Ovary (tissue), 9 donors: Measurements from ENCODE around the gene ZDHHC22. TPM values are rescaled to one million over a fixed set of nuclear protein-coding genes. Genes with fewer than 3 reads are reported as not detected.

Experiments used
- DNase-seq, 5 donors: peaks; one replicate each; pipeline ENCODE4 v3.0.0-alpha.2; 2019 to 2020
- H3K27ac ChIP-seq, 2 donors: fragments of 200-600 bp; one replicate each; pipeline versions ENCODE4 v1.5.1 to v1.8.0; 2019 to 2022
- H3K27me3 ChIP-seq: fragments of 200-600 bp; one replicate; pipeline ENCODE4 v1.8.0; 2022
- H3K36me3 ChIP-seq: fragments of 200-600 bp; sonication (generic); one replicate; pipeline ENCODE4 v1.5.1; 2019
- H3K4me1 ChIP-seq: one replicate; pipeline ENCODE4 v1.8.1; 2013; ENCODE audit warnings: mild to moderate bottlenecking, moderate library complexity; ENCODE audit not compliant: insufficient read depth
- H3K4me3 ChIP-seq: fragments of 200-600 bp; sonication (generic); one replicate; pipeline ENCODE4 v1.5.1; 2017
- H3K9me3 ChIP-seq, 2 donors: fragments of 200-600 bp in 1 of 2; sonication (generic) in 1 of 2; one replicate each; pipeline versions ENCODE4 v1.5.1 to v1.8.1; 2013 to 2019; ENCODE audit warnings: mild to moderate bottlenecking in 1 of 2, moderate library complexity in 1 of 2
- EP300 ChIP-seq: sonication (generic); formaldehyde crosslinking; IDR thresholded peaks from one replicate; pipeline ENCODE4 v1.6.1; 2017; ENCODE audit warnings: antibody characterized with exemption
- POLR2A ChIP-seq: fragments of 450-650 bp; IDR thresholded peaks from one replicate; pipeline ENCODE4 v1.6.1; 2017; ENCODE audit warnings: antibody characterized with exemption, mild to moderate bottlenecking, moderate library complexity
- WGBS, 3 donors: extraction: QIAGEN DNeasy Blood & Tissue Kit in 1 of 3; methylation state at CpG; one replicate each; pipeline versions ENCODE4 v1.1.5 to v1.1.7; 2013 to 2017; 5-methylcytosine and 5-hydroxymethylcytosine counted together
- intact Hi-C, 4 donors: fragments of 100-400 bp; cut with DNase I; formaldehyde crosslinking; loops; one replicate each; pipeline versions ENCODE4 v1.11.0 to v1.15.1; 2022 to 2023
- polyA plus RNA-seq, 2 donors: library from polyadenylated mRNA; stranded (reverse); fragments of 200-250 nt in 1 of 2; fragments of 350-450 nt in 1 of 2; fragmentation: Illumina TruSeq in 1 of 2; extraction: RNeasy Lipid Tissue Mini Kit (QIAGEN cat#74804) in 1 of 2; gene quantifications; one replicate each; pipeline ENCODE4 v1.2.3, GENCODE V29; 2013 to 2014
- total RNA-seq, 7 donors: library from RNA; depleted of rRNA in 2 of 7; stranded (reverse); fragments of >200 nt in 2 of 7; fragmentation: NEBNext Ultra II Directional in 3 of 7; extraction: Animal tissue kit (Norgen Biotek cat#: 25700) in 3 of 7; gene quantifications; one replicate each; pipeline versions ENCODE4 v1.1.0 to v1.2.4, GENCODE V29; 2016 to 2023
- TF ChIP-seq, protein P1 (sequence below), 3 donors: fragments of 450-650 bp in 2 of 3; fragments of 200-600 bp in 1 of 3; IDR thresholded peaks; one replicate each; pipeline versions ENCODE4 v1.5.1 to v1.8.0; 2016 to 2022; ENCODE audit warnings: antibody characterized with exemption in 3 of 3, mild to moderate bottlenecking in 1 of 3
- donor health status: DM: no; HTN: no; CAD: no; lungs with moderate emphysema.
- donor health status: DM: no; HTN: no; CAD: no.
- donor health status: Bipolar disorder and iron deficiency.
- donor health status: DM: yes; HTN: yes; CAD: no.
- donor health status: DM: no; HTN: no; CAD: no.
- donor health status: DM: yes; HTN: yes; CAD: no.

The ZDHHC22 gene
- total and polyA plus RNA-seq, 9 donors: 0.02 TPM; not detected in 8

DNA sequence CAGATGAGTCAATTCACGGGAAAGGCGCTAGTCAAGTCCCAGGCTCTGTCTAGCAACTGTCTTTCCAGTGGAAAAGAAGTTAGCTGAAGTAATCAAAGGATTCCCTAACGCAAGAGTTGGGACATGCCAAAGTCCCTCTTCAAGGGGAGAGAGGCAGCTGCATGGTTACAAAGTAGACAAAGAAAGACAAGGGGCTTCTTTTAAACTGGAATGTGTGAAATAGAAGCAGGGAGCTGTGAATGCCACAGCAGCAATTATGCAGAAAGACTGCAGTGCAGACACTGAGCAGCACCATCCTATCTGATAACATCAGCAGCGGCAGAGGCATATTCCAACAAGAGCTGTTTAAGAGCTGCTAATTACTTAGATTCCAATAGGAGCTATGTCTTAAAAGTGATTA lies 56.1 kb downstream of the ZDHHC22 start:
- DNase-seq: no peak
- TF ChIP-seq POLR2A: no peak
- TF ChIP-seq, protein P1, sequence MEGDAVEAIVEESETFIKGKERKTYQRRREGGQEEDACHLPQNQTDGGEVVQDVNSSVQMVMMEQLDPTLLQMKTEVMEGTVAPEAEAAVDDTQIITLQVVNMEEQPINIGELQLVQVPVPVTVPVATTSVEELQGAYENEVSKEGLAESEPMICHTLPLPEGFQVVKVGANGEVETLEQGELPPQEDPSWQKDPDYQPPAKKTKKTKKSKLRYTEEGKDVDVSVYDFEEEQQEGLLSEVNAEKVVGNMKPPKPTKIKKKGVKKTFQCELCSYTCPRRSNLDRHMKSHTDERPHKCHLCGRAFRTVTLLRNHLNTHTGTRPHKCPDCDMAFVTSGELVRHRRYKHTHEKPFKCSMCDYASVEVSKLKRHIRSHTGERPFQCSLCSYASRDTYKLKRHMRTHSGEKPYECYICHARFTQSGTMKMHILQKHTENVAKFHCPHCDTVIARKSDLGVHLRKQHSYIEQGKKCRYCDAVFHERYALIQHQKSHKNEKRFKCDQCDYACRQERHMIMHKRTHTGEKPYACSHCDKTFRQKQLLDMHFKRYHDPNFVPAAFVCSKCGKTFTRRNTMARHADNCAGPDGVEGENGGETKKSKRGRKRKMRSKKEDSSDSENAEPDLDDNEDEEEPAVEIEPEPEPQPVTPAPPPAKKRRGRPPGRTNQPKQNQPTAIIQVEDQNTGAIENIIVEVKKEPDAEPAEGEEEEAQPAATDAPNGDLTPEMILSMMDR (IDR thresholded peaks at IDR 0.05): no peak
- TF ChIP-seq EP300: no peak
- no peaks in the 10 kb centered on the region for H3K27me3 ChIP-seq
- intact Hi-C loops: no loop called here
- no peak overlapping the region for H3K27ac ChIP-seq
- no peak overlapping the region for H3K4me3 ChIP-seq
- H3K4me1 ChIP-seq: no peaks in the 10 kb centered on the region
- H3K9me3 ChIP-seq: no peaks in the 10 kb centered on the region
- no peaks in the 10 kb centered on the region for H3K36me3 ChIP-seq
- WGBS, 3 donors: 66 to 77% (median 72%) methylated on average over 4 of the region's 4 CpGs

DNA sequence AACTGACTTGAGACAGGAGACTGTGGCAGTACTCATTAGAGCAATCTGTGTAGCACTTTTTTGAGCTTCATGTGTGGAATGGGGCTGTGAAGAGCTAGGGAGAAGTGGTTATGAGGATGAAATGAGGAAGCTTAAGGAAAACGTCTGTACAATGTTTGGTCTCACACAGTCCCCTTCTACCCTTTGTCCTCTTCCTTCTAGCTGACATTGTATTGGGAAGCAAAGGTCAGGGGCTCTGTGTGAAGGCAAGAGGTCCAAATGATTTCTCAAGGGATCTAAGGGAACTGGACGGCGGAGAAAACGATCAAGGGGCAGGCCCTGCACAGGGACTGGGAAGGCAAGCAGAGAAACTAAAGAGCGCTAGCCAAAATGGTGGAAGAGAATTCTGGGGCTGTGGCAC lies 56.6 kb downstream of the ZDHHC22 start:
- H3K4me3 ChIP-seq: no peak overlapping the region
- H3K9me3 ChIP-seq: no peaks in the 10 kb centered on the region
- H3K27ac ChIP-seq: no peak overlapping the region
- WGBS, 3 donors: 63 to 75% (median 67%) methylated on average over 5 of the region's 5 CpGs
- H3K27me3 ChIP-seq: no peaks in the 10 kb centered on the region
- no peak for DNase-seq
- intact Hi-C loops: no loop called here
- TF ChIP-seq POLR2A (no peak), EP300 (no peak)
- TF ChIP-seq, protein P1 (IDR thresholded peaks at IDR 0.05): no peak
- H3K4me1 ChIP-seq: no peaks in the 10 kb centered on the region
- no peaks in the 10 kb centered on the region for H3K36me3 ChIP-seq

DNA sequence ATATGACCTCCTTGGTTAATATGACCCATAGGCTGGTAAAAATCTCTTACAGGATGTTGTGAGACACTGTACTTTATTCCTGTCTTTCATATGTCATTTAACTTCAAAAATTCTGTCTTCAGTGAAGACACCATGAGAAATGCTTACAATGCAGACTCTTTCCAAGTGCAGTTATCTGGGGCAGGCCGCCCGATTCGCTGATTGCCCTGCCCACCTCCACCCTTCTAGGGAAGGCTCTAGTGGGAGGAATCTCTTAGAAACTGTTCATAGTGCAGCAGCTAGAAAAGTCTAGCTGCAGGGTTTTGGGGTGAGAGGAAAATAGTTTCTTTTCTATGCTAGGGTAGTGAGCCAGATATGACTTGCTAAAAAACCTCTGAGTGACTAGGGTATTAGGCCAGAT lies 58.5 kb downstream of the ZDHHC22 start:
- H3K36me3 ChIP-seq: no peaks in the 10 kb centered on the region
- no peaks in the 10 kb centered on the region for H3K27me3 ChIP-seq
- H3K27ac ChIP-seq: no peak overlapping the region
- H3K4me1 ChIP-seq: no peaks in the 10 kb centered on the region
- no peak overlapping the region for H3K4me3 ChIP-seq
- no peaks in the 10 kb centered on the region for H3K9me3 ChIP-seq
- 41 to 56% (median 45%) methylated on average over 3 of the region's 3 CpGs for WGBS, 3 donors
- intact Hi-C loops: no loop called here
- no peak for DNase-seq
- TF ChIP-seq EP300 (no peak), POLR2A (no peak)
- TF ChIP-seq, protein P1 (IDR thresholded peaks at IDR 0.05): no peak

DNA sequence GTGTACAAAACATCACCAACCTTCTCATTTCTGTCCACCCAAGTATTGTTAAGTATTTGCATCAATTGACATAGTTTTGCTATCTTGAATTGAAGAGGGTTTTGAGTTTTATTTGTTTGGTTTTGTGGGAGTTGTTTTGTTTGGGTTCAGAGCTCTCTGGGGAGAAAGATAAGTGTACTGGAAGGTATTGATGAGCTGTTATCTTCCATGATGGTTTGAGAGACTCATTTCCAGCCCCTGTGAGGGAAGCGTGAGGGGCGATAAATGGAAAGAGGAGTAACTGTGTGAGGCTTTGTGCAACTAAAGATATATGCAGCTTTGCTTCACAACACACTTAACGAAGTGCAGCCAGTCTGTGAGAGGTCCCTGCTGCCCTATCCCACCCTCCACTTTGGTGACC lies 59.2 kb downstream of the ZDHHC22 start:
- H3K9me3 ChIP-seq: no peaks in the 10 kb centered on the region
- 38 to 53% (median 51%) methylated on average over 3 of the region's 3 CpGs for WGBS, 3 donors
- DNase-seq: no peak
- no peak overlapping the region for H3K27ac ChIP-seq
- no peaks in the 10 kb centered on the region for H3K4me1 ChIP-seq
- H3K4me3 ChIP-seq: no peak overlapping the region
- H3K36me3 ChIP-seq: no peaks in the 10 kb centered on the region
- no peaks in the 10 kb centered on the region for H3K27me3 ChIP-seq
- intact Hi-C loops: no loop called here
- no peak for TF ChIP-seq POLR2A
- TF ChIP-seq, protein P1 (IDR thresholded peaks at IDR 0.05): no peak
- no peak for TF ChIP-seq EP300

Other genes starting within 250 kb of the ZDHHC22 start
- 100 to 1,000 TPM in 2 of 7 donors, 10 to 100 TPM in 5; 52.2 to 126 (median 78.4) TPM for gene IRF2BPL, start 113.1 kb downstream of the ZDHHC22 start, total RNA-seq
- gene IRF2BPL, start 113.1 kb downstream of the ZDHHC22 start, polyA plus RNA-seq: 10 to 100 TPM; 14.1 to 35.0 TPM
- 10 to 100 TPM; 13.7 to 32.4 (median 22.2) TPM for gene CIPC, start 43.5 kb downstream of the ZDHHC22 start, total RNA-seq
- 10 to 100 TPM in 1 of 2 donors, 1 to 10 TPM in 1; 7.0 to 10.4 TPM for gene CIPC, start 43.5 kb downstream of the ZDHHC22 start, polyA plus RNA-seq
- gene TMEM63C, start 40.0 kb upstream of the ZDHHC22 start, total RNA-seq: under 1 TPM in 6 of 7 donors, not detected in 1; 0.23 to 0.77 (median 0.25) TPM
- 1 to 10 TPM in 1 of 2 donors, under 1 TPM in 1; 0.16 to 1.7 TPM for gene TMEM63C, start 40.0 kb upstream of the ZDHHC22 start, polyA plus RNA-seq
- under 1 TPM in 1 of 7 donors, not detected in 6; 0.11 TPM for gene NGB, start 129.4 kb upstream of the ZDHHC22 start, total RNA-seq
- gene NGB, start 129.4 kb upstream of the ZDHHC22 start, polyA plus RNA-seq: under 1 TPM in 1 of 2 donors, not detected in 1; 0.04 TPM
- 10 to 100 TPM; 10.8 to 31.7 (median 16.1) TPM for gene POMT2, start 179.1 kb upstream of the ZDHHC22 start, total RNA-seq
- 10 to 100 TPM in 1 of 2 donors, 1 to 10 TPM in 1; 6.7 to 35.3 TPM for gene POMT2, start 179.1 kb upstream of the ZDHHC22 start, polyA plus RNA-seq
- 10 to 100 TPM in 4 of 7 donors, 1 to 10 TPM in 3; 4.7 to 13.0 (median 10.5) TPM for gene GSTZ1, start 179.2 kb upstream of the ZDHHC22 start, total RNA-seq
- 10 to 100 TPM; 13.2 to 13.4 TPM for gene GSTZ1, start 179.2 kb upstream of the ZDHHC22 start, polyA plus RNA-seq
- gene TMED8, start 235.3 kb upstream of the ZDHHC22 start, total RNA-seq: 10 to 100 TPM in 6 of 7 donors, 1 to 10 TPM in 1; 10.0 to 17.4 (median 14.5) TPM
- 10 to 100 TPM in 1 of 2 donors, 1 to 10 TPM in 1; 5.5 to 13.1 TPM for gene TMED8, start 235.3 kb upstream of the ZDHHC22 start, polyA plus RNA-seq
- gene SAMD15, start 235.6 kb upstream of the ZDHHC22 start, total RNA-seq: 1 to 10 TPM in 5 of 7 donors, under 1 TPM in 2; 0.12 to 3.2 (median 1.4) TPM
- 1 to 10 TPM in 1 of 2 donors, under 1 TPM in 1; 0.27 to 2.2 TPM for gene SAMD15, start 235.6 kb upstream of the ZDHHC22 start, polyA plus RNA-seq